H9 (cell line): ENCODE measurements around the gene NAE1. TPM values are rescaled to one million over a fixed set of nuclear protein-coding genes. Genes with fewer than 3 reads are reported as not detected.

Source experiments
- DNase-seq: peaks from one replicate; pipeline ENCODE4 v3.0.0-alpha.2; 2017
- H2AFZ ChIP-seq: one replicate; pipeline ENCODE4 v1.6.1; 2013; ENCODE audit warnings: mild to moderate bottlenecking, low read length, control low read depth, moderate library complexity
- H2AK5ac ChIP-seq: 2 replicates; pipeline ENCODE4 v1.6.1; 2013; ENCODE audit warnings: low read length, control low read depth, mixed read lengths; ENCODE audit not compliant: insufficient read length
- H2BK120ac ChIP-seq: one replicate; pipeline ENCODE4 v1.6.1; 2013; ENCODE audit warnings: low read depth, mild to moderate bottlenecking, low read length, control low read depth, inconsistent platforms; ENCODE audit not compliant: poor library complexity, severe bottlenecking
- H2BK12ac ChIP-seq: 2 replicates; pipeline ENCODE4 v1.6.1; 2013; ENCODE audit warnings: low read length, control low read depth, mixed read lengths, low read depth; ENCODE audit not compliant: insufficient read length
- H2BK15ac ChIP-seq: 2 replicates; pipeline ENCODE4 v1.6.1; 2013; ENCODE audit warnings: low read depth, low read length, control low read depth
- H2BK20ac ChIP-seq: one replicate; pipeline ENCODE4 v1.6.1; 2013; ENCODE audit warnings: low read depth, mild to moderate bottlenecking, low read length, control low read depth, inconsistent platforms; ENCODE audit not compliant: poor library complexity, severe bottlenecking
- H2BK5ac ChIP-seq: 2 replicates; pipeline ENCODE4 v1.6.1; 2013; ENCODE audit warnings: low read length, control low read depth, mixed read lengths; ENCODE audit not compliant: insufficient read length
- H3K14ac ChIP-seq: 2 replicates; pipeline ENCODE4 v1.6.1; 2013; ENCODE audit warnings: low read length, control low read depth; ENCODE audit not compliant: insufficient read depth
- H3K18ac ChIP-seq: 2 replicates; pipeline ENCODE4 v1.6.1; 2013; ENCODE audit warnings: low read depth, mild to moderate bottlenecking, mixed read lengths, low read length, control low read depth; ENCODE audit not compliant: insufficient read length
- H3K23ac ChIP-seq: 2 replicates; pipeline ENCODE4 v1.6.1; 2013; ENCODE audit warnings: low read length, control low read depth, mixed read lengths, low read depth; ENCODE audit not compliant: insufficient read length
- H3K23me2 ChIP-seq: 2 replicates; pipeline ENCODE4 v1.6.1; 2013; ENCODE audit warnings: low read depth, mild to moderate bottlenecking, mixed read lengths, low read length, control low read depth; ENCODE audit not compliant: insufficient read length, poor library complexity, severe bottlenecking
- H3K27ac ChIP-seq: 2 replicates; pipeline ENCODE4 v1.5.1; 2013; ENCODE audit warnings: low read length, control low read depth, mixed read lengths, low read depth; ENCODE audit not compliant: insufficient read length
- H3K27me3 ChIP-seq: 2 replicates; pipeline ENCODE4 v1.6.1; 2013; ENCODE audit warnings: low read length, control low read depth, inconsistent platforms; ENCODE audit not compliant: insufficient read depth
- H3K4ac ChIP-seq: 2 replicates; pipeline ENCODE4 v1.6.1; 2013; ENCODE audit warnings: low read depth, mild to moderate bottlenecking, control low read depth, inconsistent platforms, low read length, moderate library complexity
- H3K4me1 ChIP-seq: 2 replicates; pipeline ENCODE4 v1.6.1; 2013; ENCODE audit warnings: low read length, control low read depth, inconsistent platforms; ENCODE audit not compliant: insufficient read depth
- H3K4me2 ChIP-seq: 2 replicates; pipeline ENCODE4 v1.6.1; 2013; ENCODE audit warnings: low read length, control low read depth, mixed read lengths; ENCODE audit not compliant: insufficient read length, insufficient read depth
- H3K56ac ChIP-seq: 2 replicates; pipeline ENCODE4 v1.6.1; 2013; ENCODE audit warnings: low read depth, mild to moderate bottlenecking, mixed read lengths, low read length, control low read depth; ENCODE audit not compliant: insufficient read length
- H3K79me1 ChIP-seq: 2 replicates; pipeline ENCODE4 v1.6.1; 2013; ENCODE audit warnings: low read depth, mild to moderate bottlenecking, moderate library complexity, low read length, control low read depth, inconsistent platforms; ENCODE audit not compliant: insufficient read depth, poor library complexity, severe bottlenecking
- H3K79me2 ChIP-seq: 2 replicates; pipeline ENCODE4 v1.6.1; 2013; ENCODE audit warnings: low read length, control low read depth, inconsistent platforms; ENCODE audit not compliant: insufficient read depth
- H3K9ac ChIP-seq: 2 replicates; pipeline ENCODE4 v1.6.1; 2013; ENCODE audit warnings: low read length, control low read depth, mixed read lengths; ENCODE audit not compliant: insufficient read length; ENCODE audit errors: extremely low read depth
- H3K9me3 ChIP-seq: one replicate; pipeline ENCODE4 v1.6.1; 2013; ENCODE audit warnings: low read depth, low read length, inconsistent platforms; ENCODE audit not compliant: control insufficient read depth
- H3T11ph ChIP-seq: one replicate; pipeline ENCODE4 v1.6.1; 2013; ENCODE audit warnings: mild to moderate bottlenecking, low read length, control low read depth, inconsistent platforms
- H4K20me1 ChIP-seq: one replicate; pipeline ENCODE4 v1.6.1; 2013; ENCODE audit not compliant: control insufficient read depth, insufficient read length, insufficient read depth
- H4K5ac ChIP-seq: 2 replicates; pipeline ENCODE4 v1.6.1; 2013; ENCODE audit warnings: low read depth, mild to moderate bottlenecking, mixed read lengths, low read length, control low read depth; ENCODE audit not compliant: insufficient read length
- H4K8ac ChIP-seq: replicated peaks from 2 replicates; pipeline ENCODE4 v1.6.1; 2013; ENCODE audit warnings: low read length, control low read depth, mixed read lengths, low read depth; ENCODE audit not compliant: insufficient read length
- H4K91ac ChIP-seq: 2 replicates; pipeline ENCODE4 v1.6.1; 2013; ENCODE audit warnings: low read depth, mild to moderate bottlenecking, moderate library complexity, mixed read lengths, low read length, control low read depth; ENCODE audit not compliant: insufficient read length
- H3K27ac Mint-ChIP-seq, 3 experiments: 2 replicates in 2 of 3; 3 replicates in 1 of 3; pipeline ENCODE4 v1.8.0; 2020 to 2021; ENCODE audit warnings: mixed read lengths in 3 of 3, mild to moderate bottlenecking in 1 of 3, moderate library complexity in 1 of 3
- H3K27me3 Mint-ChIP-seq: 2 replicates; pipeline ENCODE4 v1.8.0; 2021; ENCODE audit warnings: low read depth, mild to moderate bottlenecking, moderate library complexity, mixed read lengths
- H3K36me3 Mint-ChIP-seq, 3 experiments: 2 replicates in 2 of 3; 3 replicates in 1 of 3; pipeline ENCODE4 v1.8.0; 2020 to 2021; ENCODE audit warnings: low read depth in 3 of 3, mixed read lengths in 3 of 3; ENCODE audit not compliant: insufficient read depth in 1 of 3
- H3K4me1 Mint-ChIP-seq, 2 experiments: 2 replicates each; pipeline ENCODE4 v1.8.0; 2020; ENCODE audit warnings: mixed read lengths in 2 of 2
- H3K4me3 Mint-ChIP-seq, 2 experiments: 2 replicates in 1 of 2; 3 replicates in 1 of 2; pipeline ENCODE4 v1.8.0; 2020 to 2021; ENCODE audit warnings: mild to moderate bottlenecking in 2 of 2, mixed read lengths in 2 of 2, moderate library complexity in 1 of 2
- H3K9me3 Mint-ChIP-seq, 2 experiments: 2 replicates in 1 of 2; 3 replicates in 1 of 2; pipeline ENCODE4 v1.8.0; 2020; ENCODE audit warnings: mild to moderate bottlenecking in 2 of 2, mixed read lengths in 2 of 2, moderate library complexity in 1 of 2
- CTCF ChIP-seq: fragments of 200-600 bp; sonication (generic); conservative IDR thresholded peaks from 3 replicates; pipeline ENCODE4 v1.8.0; 2021; ENCODE audit warnings: antibody characterized with exemption, mild to moderate bottlenecking
- WGBS: extraction: QIAGEN DNeasy Blood & Tissue Kit; methylation state at CpG from one replicate; pipeline ENCODE4 v1.1.7; 2013; ENCODE audit warnings: missing lambda C conversion rate, low lambda C conversion rate, mixed read lengths; ENCODE audit not compliant: insufficient read length; ENCODE audit errors: extremely low coverage; 5-methylcytosine and 5-hydroxymethylcytosine counted together
- total RNA-seq: library from RNA; stranded (reverse); gene quantifications from 2 replicates; pipeline ENCODE4 v1.2.1, GENCODE V29; 2021

NAE1 gene
- total RNA-seq, 1 experiment from 2014 or later: 144 TPM

- Histone ChIP-seq H3K79me2 (no peaks in the 10 kb centered on the region), H3K4me2 (no peak overlapping the region), H4K20me1 (no peaks in the 10 kb centered on the region), H2AFZ (no peak overlapping the region), H3K27ac (no peak overlapping the region), H2BK120ac (no peak overlapping the region), H3K23ac (no peak overlapping the region), H3K56ac (no peak overlapping the region), H4K5ac (no peak overlapping the region), H2BK12ac (no peak overlapping the region), H2BK5ac (no peak overlapping the region), H3T11ph (no peak overlapping the region), H3K18ac (no peak overlapping the region), H3K4me1 (no peaks in the 10 kb centered on the region; the same call in 1 of the 2 replicates), H2BK15ac (no peak overlapping the region), H3K4ac (no peak overlapping the region), H3K14ac (no peak overlapping the region), H3K9me3 (no peaks in the 10 kb centered on the region), H2AK5ac (no peak overlapping the region), H4K8ac (no peak overlapping the region), H3K27me3 (peaks cover 17% of the 10 kb centered on the region), H3K9ac (no peak overlapping the region), H2BK20ac (no peak overlapping the region), H3K79me1 (no peaks in the 10 kb centered on the region), H4K91ac (no peak overlapping the region), H3K23me2 (peaks cover 13% of the 10 kb centered on the region)
- H3K9me3 Mint-ChIP-seq: peaks cover 5 to 6% of the 10 kb centered on the region in 2 experiments; a peak in 3 of 5 replicates
- no peak for TF ChIP-seq CTCF
- DNase-seq: no peak
- H3K36me3 Mint-ChIP-seq: no peaks in the 10 kb centered on the region; a peak in 1 of 7 replicates
- no peak overlapping the region for H3K4me3 Mint-ChIP-seq
- peaks cover 2 to 16% of the 10 kb centered on the region in 2 experiments; a peak in 3 of 4 replicates for H3K4me1 Mint-ChIP-seq
- no peak overlapping the region for H3K27ac Mint-ChIP-seq
- WGBS: no CpG with 5 or more reads among the region's 4 CpGs
- peaks cover 83% of the 10 kb centered on the region for H3K27me3 Mint-ChIP-seq
Measured at GRCh38 chr16:66841366-66841765, 10.6 kb upstream of the NAE1 start.
